Smooth muscle cell of the coronary artery (primary cell): ENCODE measurements around the gene TEDDM1. TPM values are rescaled to one million over a fixed set of nuclear protein-coding genes. Genes with fewer than 3 reads are reported as not detected.

ENCODE experiments used
- total RNA-seq: library from RNA; depleted of rRNA; stranded (reverse); fragments of >200 nt; gene quantifications from 2 replicates; pipeline ENCODE4 v1.2.3, GENCODE V29; 2014; ENCODE audit warnings: low replicate concordance

Gene TEDDM1
- not detected in 2 replicates for total RNA-seq

DNA sequence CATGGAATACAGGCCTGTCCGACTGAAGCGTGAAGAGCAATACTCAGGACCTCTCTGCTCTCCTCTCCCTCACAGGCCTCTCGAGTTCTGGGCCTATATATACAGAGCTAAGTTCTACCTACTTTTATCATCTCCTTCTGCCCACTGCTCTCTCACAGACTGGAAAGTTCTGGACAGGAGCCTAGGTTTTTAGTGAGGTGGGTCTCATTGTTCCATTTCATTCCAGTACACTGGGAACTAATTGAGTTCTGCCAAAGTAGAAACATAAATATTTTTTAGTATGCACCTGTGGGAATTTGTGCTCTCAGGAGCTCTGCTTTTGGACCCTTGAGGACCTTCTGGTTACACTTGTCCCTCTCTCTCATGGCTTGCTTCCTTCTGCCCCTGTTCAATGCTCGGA is at the start of gene TEDDM1:
TEDDM1 (minus strand) TSS at position 101 of the 400 bp plus-strand sequence. CDS start 182 bp downstream, outside the sequence.

DNA sequence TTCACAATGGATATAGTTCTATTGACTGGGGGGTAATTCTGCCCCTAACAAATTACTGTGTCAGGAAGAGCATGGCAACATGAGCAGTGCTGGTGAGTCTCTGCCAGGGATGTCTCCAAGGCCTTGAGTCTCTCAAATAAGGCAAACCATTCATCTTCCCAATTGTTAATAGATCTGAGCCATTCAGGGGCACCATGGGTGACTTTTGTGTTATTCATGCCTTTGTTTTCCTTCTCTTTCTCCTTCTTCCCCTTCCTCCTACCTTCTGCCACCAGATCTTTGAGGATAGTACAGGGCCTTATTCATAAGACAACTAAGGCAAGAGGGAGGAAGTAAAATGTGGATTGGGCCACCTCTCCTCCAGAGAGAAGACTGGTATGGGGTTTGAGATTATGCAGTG is 49.6 kb upstream of the TEDDM1 start, which contains the start of gene RGSL1:
RGSL1 (plus strand) TSS at position 60 of the 400 bp plus-strand sequence; CDS start at position 80, 20 bp downstream.

DNA sequence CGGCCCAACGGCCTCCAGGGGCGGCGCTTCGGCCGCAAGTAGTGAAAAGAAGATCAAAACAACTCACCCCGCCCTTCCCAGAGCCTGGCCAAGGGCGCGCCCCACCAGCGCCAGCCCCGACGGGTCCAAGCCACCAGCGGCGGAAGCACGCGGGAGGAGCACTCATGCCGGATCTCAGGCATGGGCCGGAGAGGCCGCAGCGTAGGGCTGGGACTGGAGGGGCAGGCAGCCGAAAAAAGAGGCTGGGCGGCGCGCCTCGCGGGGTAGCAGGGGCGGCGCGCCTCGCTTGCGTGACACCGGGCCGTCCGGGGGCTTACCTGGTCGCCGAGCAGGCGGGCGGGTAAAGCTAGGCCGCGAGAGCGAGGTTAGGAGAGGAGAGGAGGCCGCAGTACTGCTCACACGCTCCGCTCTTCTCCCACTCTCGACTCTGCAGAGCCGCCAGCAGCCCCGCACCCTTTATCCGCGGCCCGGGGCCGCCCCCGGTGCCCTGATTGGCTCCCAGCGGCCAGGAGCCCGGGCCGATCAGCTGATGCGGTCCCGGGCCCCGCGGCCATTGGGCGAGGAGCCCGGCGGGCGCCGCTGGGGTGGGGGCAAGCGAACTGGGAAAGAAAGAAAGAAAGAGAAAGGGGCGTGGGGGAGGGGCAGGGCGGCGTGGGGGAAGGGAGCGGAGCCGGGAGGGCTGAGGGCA is 9.0 kb downstream of the TEDDM1 start, which contains the start of gene GLUL:
GLUL (minus strand) TSS at position 429 of the 688 bp plus-strand sequence. CDS start 3,053 bp downstream, outside the sequence.

Other genes with a start within 250 kb of the TEDDM1 start
- 116 and 315 TPM in 2 replicates for gene GLUL, start 8.9 kb downstream of the TEDDM1 start, total RNA-seq
- not detected in 2 replicates for gene RGSL1, start 49.5 kb upstream of the TEDDM1 start, total RNA-seq
- gene RNASEL, start 188.6 kb upstream of the TEDDM1 start, total RNA-seq, result 5.4 and 16.7 TPM in 2 replicates
- gene RGS16, start 203.7 kb upstream of the TEDDM1 start, total RNA-seq, result 0.30 and 3.3 TPM in 2 replicates